Liver (tissue), 9 donors: ENCODE data around the gene TMEM91. TPM values are rescaled to one million over a fixed set of nuclear protein-coding genes. Genes with fewer than 3 reads are reported as not detected.

Experiments used
- DNase-seq: peaks from one replicate; pipeline ENCODE4 v3.0.0-alpha.2; 2017; ENCODE audit warnings: low spot score
- H3K27ac ChIP-seq, 2 donors: one replicate each; pipeline ENCODE4 v1.7.0; 2013; ENCODE audit warnings: inconsistent platforms in 2 of 2, low read length in 2 of 2, control low read depth in 1 of 2, low read depth in 1 of 2, mild to moderate bottlenecking in 1 of 2
- H3K27me3 ChIP-seq, 4 donors: one replicate each; pipeline versions ENCODE4 v1.6.1 to v1.7.0; 2013; ENCODE audit warnings: low read length in 3 of 4, inconsistent platforms in 1 of 4, mild to moderate bottlenecking in 1 of 4, moderate library complexity in 1 of 4; ENCODE audit not compliant: control insufficient read depth in 4 of 4, insufficient read depth in 4 of 4
- H3K36me3 ChIP-seq, 4 donors: one replicate each; pipeline versions ENCODE4 v1.6.1 to v1.7.0; 2013; ENCODE audit warnings: low read length in 3 of 4, mild to moderate bottlenecking in 3 of 4, low read depth in 1 of 4, moderate library complexity in 1 of 4; ENCODE audit not compliant: control insufficient read depth in 4 of 4, insufficient read depth in 3 of 4
- H3K4me1 ChIP-seq, 4 donors: one replicate each; pipeline versions ENCODE4 v1.6.1 to v1.7.0; 2013; ENCODE audit warnings: low read length in 3 of 4, mild to moderate bottlenecking in 3 of 4, moderate library complexity in 1 of 4; ENCODE audit not compliant: control insufficient read depth in 4 of 4, insufficient read depth in 4 of 4
- H3K4me3 ChIP-seq, 3 donors: one replicate each; pipeline versions ENCODE4 v1.6.1 to v1.7.0; 2013; ENCODE audit warnings: low read length in 3 of 3, control low read depth in 1 of 3, low read depth in 1 of 3, mild to moderate bottlenecking in 1 of 3
- H3K9ac ChIP-seq, 2 donors: one replicate each; pipeline ENCODE4 v1.7.0; 2013; ENCODE audit warnings: low read length in 2 of 2, mild to moderate bottlenecking in 2 of 2, moderate library complexity in 2 of 2, control low read depth in 1 of 2, low read depth in 1 of 2
- H3K9me3 ChIP-seq, 4 donors: one replicate each; pipeline versions ENCODE4 v1.6.1 to v1.7.0; 2013; ENCODE audit warnings: low read length in 3 of 4; ENCODE audit not compliant: control insufficient read depth in 4 of 4
- CTCF ChIP-seq: fragments of 150-350 bp; IDR thresholded peaks from 2 replicates; pipeline ENCODE4 v1.5.1; 2017; ENCODE audit warnings: improper control_type of control experiment, low read depth, low read length; ENCODE audit not compliant: missing input control
- EGR1 ChIP-seq, 2 donors: IDR thresholded peaks; 2 replicates each; pipeline ENCODE4 v1.6.1; 2016 to 2018; ENCODE audit warnings: antibody characterized with exemption in 2 of 2, low read depth in 2 of 2
- FOXA1 ChIP-seq: IDR thresholded peaks from 2 replicates; pipeline ENCODE4 v1.6.1; 2016; ENCODE audit warnings: antibody characterized with exemption
- FOXA2 ChIP-seq: IDR thresholded peaks from 2 replicates; pipeline ENCODE4 v1.6.1; 2016; ENCODE audit warnings: antibody characterized with exemption
- GABPA ChIP-seq, 2 donors: IDR thresholded peaks in 1 of 2; conservative IDR thresholded peaks in 1 of 2; 2 replicates each; pipeline ENCODE4 v1.6.1; 2016; ENCODE audit warnings: antibody characterized with exemption in 2 of 2, mild to moderate bottlenecking in 1 of 2, moderate library complexity in 1 of 2
- HNF4A ChIP-seq, 2 donors: conservative IDR thresholded peaks; 2 replicates each; pipeline ENCODE4 v1.6.1; 2016; ENCODE audit warnings: antibody characterized with exemption in 2 of 2, mild to moderate bottlenecking in 2 of 2
- MAX ChIP-seq: IDR thresholded peaks from 2 replicates; pipeline ENCODE4 v1.6.1; 2016; ENCODE audit warnings: antibody characterized with exemption
- NR2F2 ChIP-seq: IDR thresholded peaks from 2 replicates; pipeline ENCODE4 v1.6.1; 2016; ENCODE audit warnings: antibody characterized with exemption
- RAD21 ChIP-seq, 2 donors: IDR thresholded peaks; 2 replicates each; pipeline ENCODE4 v1.6.1; 2016; ENCODE audit warnings: antibody characterized with exemption in 2 of 2, mild to moderate bottlenecking in 2 of 2
- RXRA ChIP-seq, 2 donors: IDR thresholded peaks; 2 replicates each; pipeline ENCODE4 v1.6.1; 2017 to 2018; ENCODE audit warnings: antibody characterized with exemption in 2 of 2, mild to moderate bottlenecking in 1 of 2
- SP1 ChIP-seq: IDR thresholded peaks from 2 replicates; pipeline ENCODE4 v1.6.1; 2018; ENCODE audit warnings: antibody characterized with exemption, mild to moderate bottlenecking
- ZBTB33 ChIP-seq: IDR thresholded peaks from 2 replicates; pipeline ENCODE4 v1.6.1; 2016; ENCODE audit warnings: antibody characterized with exemption
- WGBS: extraction: QIAGEN DNeasy Blood & Tissue Kit; methylation state at CpG from one replicate; pipeline ENCODE4 v1.1.7; 2013; 5-methylcytosine and 5-hydroxymethylcytosine counted together
- polyA plus RNA-seq, 2 donors: library from polyadenylated mRNA; stranded (reverse) in 1 of 2; unstranded in 1 of 2; fragments of 200-250 nt in 1 of 2; fragments of >200 nt in 1 of 2; fragmentation: Nextera tagmentation in 1 of 2; extraction: Ambion mirVana in 1 of 2; gene quantifications; one replicate each; pipeline versions ENCODE4 v1.2.1 to v1.2.3, GENCODE V29; 2013 to 2015
- total RNA-seq, 2 donors: library from RNA; depleted of rRNA; stranded (reverse); fragments of >200 nt; gene quantifications; one replicate each; pipeline ENCODE4 v1.2.3, GENCODE V29; 2014
- TF ChIP-seq, protein P1 (sequence below): IDR thresholded peaks from 2 replicates; pipeline ENCODE4 v1.6.1; 2016; ENCODE audit warnings: antibody characterized with exemption, mild to moderate bottlenecking
- TF ChIP-seq, protein P2 (sequence below): IDR thresholded peaks from 2 replicates; pipeline ENCODE4 v1.6.1; 2016; ENCODE audit warnings: antibody characterized with exemption
- donor health status: healthy.
- donor health status: healthy.
- donor health status: healthy.
- donor health status: healthy.
- donor health status: healthy.

The TMEM91 gene
- total and polyA plus RNA-seq, 4 donors, result 1.6 to 4.0 (median 2.9) TPM

DNA sequence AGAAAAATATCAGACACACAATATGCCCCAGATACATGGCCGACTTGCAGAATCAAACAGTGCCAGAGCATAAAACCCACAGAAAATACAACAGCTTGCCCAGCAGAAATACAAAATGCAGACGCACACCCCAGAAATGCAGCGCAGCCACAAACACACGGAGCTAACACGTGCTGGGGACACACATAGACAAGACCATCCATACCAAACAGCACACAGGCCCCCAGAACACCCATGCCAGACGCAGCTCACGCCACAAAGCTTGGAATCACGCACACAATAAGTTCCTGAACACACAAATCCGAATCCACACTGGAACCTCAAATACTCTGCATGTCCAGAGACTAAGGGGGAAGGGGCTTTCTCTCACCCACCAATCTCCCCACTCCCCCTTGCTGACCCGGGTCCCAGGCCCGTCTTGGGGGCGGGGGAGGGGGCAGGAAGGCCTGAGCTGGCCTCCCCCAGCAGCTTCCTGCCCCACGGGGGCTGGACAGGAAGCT, 49.2 kb upstream of the TMEM91 start:
- H3K4me1 ChIP-seq, result peaks cover 10 to 53% (median 23%) of the 10 kb centered on the region in 4 donors
- no peak overlapping the region for H3K9ac ChIP-seq
- H3K4me3 ChIP-seq, result no peak overlapping the region
- TF ChIP-seq MAX (peak; percentile 9), EGR1 (IDR thresholded peaks at IDR 0.05; ENCODE audit: low read depth in 2 of 2) (peak in 1 of 2 donors; percentile 56), FOXA2 (no peak), GABPA (IDR thresholded peaks at IDR 0.05 in 1 of 2, conservative IDR thresholded peaks at IDR 0.05 in 1 of 2) (peak in 1 of 2 donors; percentile 68), NR2F2 (peak; percentile 33)
- no peaks in the 10 kb centered on the region for H3K9me3 ChIP-seq
- peaks cover 0 to 4% (median 0%) of the 10 kb centered on the region in 4 donors for H3K36me3 ChIP-seq
- 46% methylated on average over 13 of the region's 13 CpGs for WGBS
- H3K27me3 ChIP-seq, result no peaks in the 10 kb centered on the region
- DNase-seq, result no peak
- H3K27ac ChIP-seq, result peak overlapping the region; percentile 38 to 80

DNA sequence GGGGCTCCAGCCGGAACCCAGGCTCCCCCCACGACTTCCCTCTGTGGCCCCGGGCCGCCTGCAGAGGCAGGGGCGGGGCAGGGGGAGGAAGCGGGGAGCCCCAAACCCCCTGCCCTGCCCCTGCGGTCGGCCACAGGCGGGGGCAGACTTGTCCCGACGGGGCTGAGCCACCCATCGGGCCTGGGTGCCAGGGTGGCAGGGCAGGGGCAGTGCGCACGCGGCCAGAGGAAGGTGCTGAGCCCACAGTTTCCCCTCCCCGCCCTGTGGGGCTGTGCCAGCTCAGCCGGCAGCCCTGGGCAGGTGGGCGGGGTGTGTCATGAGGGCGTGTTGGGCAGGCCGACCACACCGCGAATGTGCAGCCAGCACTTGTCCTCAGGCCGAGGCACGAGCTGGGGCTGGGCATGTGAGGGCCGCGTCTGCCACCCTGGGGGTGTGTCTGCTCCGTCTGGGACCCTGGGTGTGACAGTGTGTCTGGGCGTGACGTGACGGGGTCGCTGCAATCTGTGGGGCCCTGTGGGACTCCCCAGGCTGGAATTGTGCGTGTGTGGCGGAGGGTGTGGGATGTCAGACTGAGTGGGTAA, 48.7 kb upstream of the TMEM91 start:
- WGBS, result 30% methylated on average over 33 of the region's 33 CpGs
- H3K36me3 ChIP-seq, result peaks cover 0 to 4% (median 0%) of the 10 kb centered on the region in 4 donors
- no peaks in the 10 kb centered on the region for H3K27me3 ChIP-seq
- TF ChIP-seq ZBTB33 (no peak), SP1 (peak; percentile 40), RAD21 (IDR thresholded peaks at IDR 0.05) (peak in 1 of 2 donors; percentile 0)
- H3K4me1 ChIP-seq, result peaks cover 10 to 48% (median 23%) of the 10 kb centered on the region in 4 donors
- H3K27ac ChIP-seq, result peak overlapping the region; percentile 38 to 80
- H3K4me3 ChIP-seq, result no peak overlapping the region
- peak overlapping the region in 1 of 2 donors; percentile 24 for H3K9ac ChIP-seq
- no peaks in the 10 kb centered on the region for H3K9me3 ChIP-seq
- DNase-seq, result no peak

- no peaks in the 10 kb centered on the region for H3K9me3 ChIP-seq
- DNase-seq, result no peak
- peak overlapping the region in 1 of 2 donors; percentile 24 for H3K9ac ChIP-seq
- 50% methylated on average over 22 of the region's 22 CpGs for WGBS
- peaks cover 0 to 4% (median 0%) of the 10 kb centered on the region in 4 donors for H3K36me3 ChIP-seq
- H3K27ac ChIP-seq, result peak overlapping the region; percentile 38 to 80
- H3K27me3 ChIP-seq, result no peaks in the 10 kb centered on the region
- TF ChIP-seq SP1, result no peak
- no peak for TF ChIP-seq RAD21 (IDR thresholded peaks at IDR 0.05)
- no peak for TF ChIP-seq GABPA (IDR thresholded peaks at IDR 0.05 in 1 of 2, conservative IDR thresholded peaks at IDR 0.05 in 1 of 2)
- no peak for TF ChIP-seq RXRA (IDR thresholded peaks at IDR 0.05)
- TF ChIP-seq CTCF, result no peak
- TF ChIP-seq MAX, result no peak
- TF ChIP-seq, protein P1, sequence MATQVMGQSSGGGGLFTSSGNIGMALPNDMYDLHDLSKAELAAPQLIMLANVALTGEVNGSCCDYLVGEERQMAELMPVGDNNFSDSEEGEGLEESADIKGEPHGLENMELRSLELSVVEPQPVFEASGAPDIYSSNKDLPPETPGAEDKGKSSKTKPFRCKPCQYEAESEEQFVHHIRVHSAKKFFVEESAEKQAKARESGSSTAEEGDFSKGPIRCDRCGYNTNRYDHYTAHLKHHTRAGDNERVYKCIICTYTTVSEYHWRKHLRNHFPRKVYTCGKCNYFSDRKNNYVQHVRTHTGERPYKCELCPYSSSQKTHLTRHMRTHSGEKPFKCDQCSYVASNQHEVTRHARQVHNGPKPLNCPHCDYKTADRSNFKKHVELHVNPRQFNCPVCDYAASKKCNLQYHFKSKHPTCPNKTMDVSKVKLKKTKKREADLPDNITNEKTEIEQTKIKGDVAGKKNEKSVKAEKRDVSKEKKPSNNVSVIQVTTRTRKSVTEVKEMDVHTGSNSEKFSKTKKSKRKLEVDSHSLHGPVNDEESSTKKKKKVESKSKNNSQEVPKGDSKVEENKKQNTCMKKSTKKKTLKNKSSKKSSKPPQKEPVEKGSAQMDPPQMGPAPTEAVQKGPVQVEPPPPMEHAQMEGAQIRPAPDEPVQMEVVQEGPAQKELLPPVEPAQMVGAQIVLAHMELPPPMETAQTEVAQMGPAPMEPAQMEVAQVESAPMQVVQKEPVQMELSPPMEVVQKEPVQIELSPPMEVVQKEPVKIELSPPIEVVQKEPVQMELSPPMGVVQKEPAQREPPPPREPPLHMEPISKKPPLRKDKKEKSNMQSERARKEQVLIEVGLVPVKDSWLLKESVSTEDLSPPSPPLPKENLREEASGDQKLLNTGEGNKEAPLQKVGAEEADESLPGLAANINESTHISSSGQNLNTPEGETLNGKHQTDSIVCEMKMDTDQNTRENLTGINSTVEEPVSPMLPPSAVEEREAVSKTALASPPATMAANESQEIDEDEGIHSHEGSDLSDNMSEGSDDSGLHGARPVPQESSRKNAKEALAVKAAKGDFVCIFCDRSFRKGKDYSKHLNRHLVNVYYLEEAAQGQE, result no peak
- TF ChIP-seq FOXA1, result no peak
- TF ChIP-seq, protein P2, sequence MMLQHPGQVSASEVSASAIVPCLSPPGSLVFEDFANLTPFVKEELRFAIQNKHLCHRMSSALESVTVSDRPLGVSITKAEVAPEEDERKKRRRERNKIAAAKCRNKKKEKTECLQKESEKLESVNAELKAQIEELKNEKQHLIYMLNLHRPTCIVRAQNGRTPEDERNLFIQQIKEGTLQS, result no peak
- TF ChIP-seq HNF4A (conservative IDR thresholded peaks at IDR 0.05), result no peak
- peaks cover 10 to 43% (median 19%) of the 10 kb centered on the region in 4 donors for H3K4me1 ChIP-seq
- H3K4me3 ChIP-seq, result no peak overlapping the region
These were observed 48.0 kb upstream of the TMEM91 start for GRCh38 chr19:41328157-41328841.
